ENCODE measurements around the gene AHDC1.

DNA sequence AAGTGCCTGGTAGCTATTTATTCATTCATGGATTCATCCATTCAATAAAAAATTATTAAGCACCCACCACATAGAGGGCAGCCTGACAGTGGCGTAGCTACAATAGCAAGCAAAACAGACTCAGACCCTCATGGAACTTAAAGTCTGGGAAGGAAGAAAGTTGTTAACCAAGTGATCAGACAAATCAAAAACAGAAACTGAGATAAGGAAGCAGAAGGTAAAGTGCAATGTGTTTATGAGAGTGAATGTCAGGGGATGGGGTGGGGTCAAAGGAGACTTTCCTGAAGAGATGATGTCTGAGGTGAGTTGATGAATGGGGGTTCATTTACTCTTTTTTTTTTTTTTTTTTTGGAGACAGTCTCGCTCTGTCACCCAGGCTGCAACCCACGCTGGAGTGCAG, 111.1 kb downstream of the AHDC1 start:
- no peak for TF ChIP-seq EZH2phosphoT487 (IDR thresholded peaks at IDR 0.05)
- TF ChIP-seq, protein P1, sequence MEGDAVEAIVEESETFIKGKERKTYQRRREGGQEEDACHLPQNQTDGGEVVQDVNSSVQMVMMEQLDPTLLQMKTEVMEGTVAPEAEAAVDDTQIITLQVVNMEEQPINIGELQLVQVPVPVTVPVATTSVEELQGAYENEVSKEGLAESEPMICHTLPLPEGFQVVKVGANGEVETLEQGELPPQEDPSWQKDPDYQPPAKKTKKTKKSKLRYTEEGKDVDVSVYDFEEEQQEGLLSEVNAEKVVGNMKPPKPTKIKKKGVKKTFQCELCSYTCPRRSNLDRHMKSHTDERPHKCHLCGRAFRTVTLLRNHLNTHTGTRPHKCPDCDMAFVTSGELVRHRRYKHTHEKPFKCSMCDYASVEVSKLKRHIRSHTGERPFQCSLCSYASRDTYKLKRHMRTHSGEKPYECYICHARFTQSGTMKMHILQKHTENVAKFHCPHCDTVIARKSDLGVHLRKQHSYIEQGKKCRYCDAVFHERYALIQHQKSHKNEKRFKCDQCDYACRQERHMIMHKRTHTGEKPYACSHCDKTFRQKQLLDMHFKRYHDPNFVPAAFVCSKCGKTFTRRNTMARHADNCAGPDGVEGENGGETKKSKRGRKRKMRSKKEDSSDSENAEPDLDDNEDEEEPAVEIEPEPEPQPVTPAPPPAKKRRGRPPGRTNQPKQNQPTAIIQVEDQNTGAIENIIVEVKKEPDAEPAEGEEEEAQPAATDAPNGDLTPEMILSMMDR (IDR thresholded peaks at IDR 0.05) = no peak

Data from neural progenitor cell (in vitro differentiated cells).